ENCODE results near the gene FZR1. TPM values are rescaled to one million over a fixed set of nuclear protein-coding genes. Genes with fewer than 3 reads are reported as not detected.

The FZR1 gene
- total and polyA plus RNA-seq, 2 of the 13 experiments (the other 11 are each of a cell fraction or from before 2014, with no cell fraction given): 29.0 to 30.8 TPM

- TF ChIP-seq ARID5B (CRISPR knock-in tag; IDR thresholded peaks at IDR 0.05) (no peak), ZNF572 (CRISPR knock-in tag; IDR thresholded peaks at IDR 0.05) (no peak), BRCA1 (CRISPR knock-in tag; IDR thresholded peaks at IDR 0.05) (no peak), ZNF782 (CRISPR knock-in tag; IDR thresholded peaks at IDR 0.05; ENCODE audit: borderline replicate concordance) (no peak), EZH2 (conservative IDR thresholded peaks at IDR 0.05; ENCODE audit: low read depth, low read length) (no peak), PAF1 (CRISPR knock-in tag; IDR thresholded peaks at IDR 0.05) (no peak), KLF12 (CRISPR knock-in tag; IDR thresholded peaks at IDR 0.05; ENCODE audit: borderline replicate concordance) (0 out of 2 replicates have a peak, but pooled peaks have one; percentile 5), ZNF737 (CRISPR knock-in tag; IDR thresholded peaks at IDR 0.05; ENCODE audit: borderline replicate concordance) (no peak), ZNF143 (CRISPR knock-in tag; IDR thresholded peaks at IDR 0.05) (no peak), AKNA (CRISPR knock-in tag; IDR thresholded peaks at IDR 0.05; ENCODE audit: borderline replicate concordance) (no peak)
- TF ChIP-seq, protein P1, sequence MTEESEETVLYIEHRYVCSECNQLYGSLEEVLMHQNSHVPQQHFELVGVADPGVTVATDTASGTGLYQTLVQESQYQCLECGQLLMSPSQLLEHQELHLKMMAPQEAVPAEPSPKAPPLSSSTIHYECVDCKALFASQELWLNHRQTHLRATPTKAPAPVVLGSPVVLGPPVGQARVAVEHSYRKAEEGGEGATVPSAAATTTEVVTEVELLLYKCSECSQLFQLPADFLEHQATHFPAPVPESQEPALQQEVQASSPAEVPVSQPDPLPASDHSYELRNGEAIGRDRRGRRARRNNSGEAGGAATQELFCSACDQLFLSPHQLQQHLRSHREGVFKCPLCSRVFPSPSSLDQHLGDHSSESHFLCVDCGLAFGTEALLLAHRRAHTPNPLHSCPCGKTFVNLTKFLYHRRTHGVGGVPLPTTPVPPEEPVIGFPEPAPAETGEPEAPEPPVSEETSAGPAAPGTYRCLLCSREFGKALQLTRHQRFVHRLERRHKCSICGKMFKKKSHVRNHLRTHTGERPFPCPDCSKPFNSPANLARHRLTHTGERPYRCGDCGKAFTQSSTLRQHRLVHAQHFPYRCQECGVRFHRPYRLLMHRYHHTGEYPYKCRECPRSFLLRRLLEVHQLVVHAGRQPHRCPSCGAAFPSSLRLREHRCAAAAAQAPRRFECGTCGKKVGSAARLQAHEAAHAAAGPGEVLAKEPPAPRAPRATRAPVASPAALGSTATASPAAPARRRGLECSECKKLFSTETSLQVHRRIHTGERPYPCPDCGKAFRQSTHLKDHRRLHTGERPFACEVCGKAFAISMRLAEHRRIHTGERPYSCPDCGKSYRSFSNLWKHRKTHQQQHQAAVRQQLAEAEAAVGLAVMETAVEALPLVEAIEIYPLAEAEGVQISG (CRISPR knock-in tag; IDR thresholded peaks at IDR 0.05): no peak
- TF ChIP-seq, protein P2, sequence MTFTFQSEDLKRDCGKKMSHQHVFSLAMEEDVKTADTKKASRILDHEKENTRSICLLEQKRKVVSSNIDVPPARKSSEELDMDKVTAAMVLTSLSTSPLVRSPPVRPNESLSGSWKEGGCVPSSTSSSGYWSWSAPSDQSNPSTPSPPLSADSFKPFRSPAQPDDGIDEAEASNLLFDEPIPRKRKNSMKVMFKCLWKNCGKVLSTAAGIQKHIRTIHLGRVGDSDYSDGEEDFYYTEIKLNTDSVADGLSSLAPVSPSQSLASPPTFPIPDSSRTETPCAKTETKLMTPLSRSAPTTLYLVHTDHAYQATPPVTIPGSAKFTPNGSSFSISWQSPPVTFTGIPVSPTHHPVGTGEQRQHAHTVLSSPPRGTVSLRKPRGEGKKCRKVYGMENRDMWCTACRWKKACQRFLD (CRISPR knock-in tag; IDR thresholded peaks at IDR 0.05; ENCODE audit: borderline replicate concordance): no peak
- TF ChIP-seq, protein P3, sequence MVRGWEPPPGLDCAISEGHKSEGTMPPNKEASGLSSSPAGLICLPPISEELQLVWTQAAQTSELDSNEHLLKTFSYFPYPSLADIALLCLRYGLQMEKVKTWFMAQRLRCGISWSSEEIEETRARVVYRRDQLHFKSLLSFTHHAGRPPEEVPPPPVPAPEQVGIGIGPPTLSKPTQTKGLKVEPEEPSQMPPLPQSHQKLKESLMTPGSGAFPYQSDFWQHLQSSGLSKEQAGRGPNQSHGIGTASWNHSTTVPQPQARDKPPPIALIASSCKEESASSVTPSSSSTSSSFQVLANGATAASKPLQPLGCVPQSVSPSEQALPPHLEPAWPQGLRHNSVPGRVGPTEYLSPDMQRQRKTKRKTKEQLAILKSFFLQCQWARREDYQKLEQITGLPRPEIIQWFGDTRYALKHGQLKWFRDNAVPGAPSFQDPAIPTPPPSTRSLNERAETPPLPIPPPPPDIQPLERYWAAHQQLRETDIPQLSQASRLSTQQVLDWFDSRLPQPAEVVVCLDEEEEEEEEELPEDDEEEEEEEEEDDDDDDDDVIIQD (CRISPR knock-in tag; IDR thresholded peaks at IDR 0.05; ENCODE audit: low read depth): no peak
These were observed 551 bp downstream of the FZR1 start (continued) for GRCh38 chr19:3506384-3507340.

Data from HepG2 (cell line).